Activated CD8-positive, alpha-beta memory T cell treated with anti-CD3 and anti-CD28 coated beads for 4 hours (primary cell): ENCODE results near the gene SPOCK2.

Source experiments
- DNase-seq, 2 donors: peaks; one replicate each; pipeline ENCODE4 v3.0.0-alpha.2; 2020; ENCODE audit warnings: low read depth in 2 of 2

The SPOCK2 gene

GRCh38 chr10:72088889-72089575 is 681 bp upstream of the SPOCK2 start:
- no peak for DNase-seq

DNA sequence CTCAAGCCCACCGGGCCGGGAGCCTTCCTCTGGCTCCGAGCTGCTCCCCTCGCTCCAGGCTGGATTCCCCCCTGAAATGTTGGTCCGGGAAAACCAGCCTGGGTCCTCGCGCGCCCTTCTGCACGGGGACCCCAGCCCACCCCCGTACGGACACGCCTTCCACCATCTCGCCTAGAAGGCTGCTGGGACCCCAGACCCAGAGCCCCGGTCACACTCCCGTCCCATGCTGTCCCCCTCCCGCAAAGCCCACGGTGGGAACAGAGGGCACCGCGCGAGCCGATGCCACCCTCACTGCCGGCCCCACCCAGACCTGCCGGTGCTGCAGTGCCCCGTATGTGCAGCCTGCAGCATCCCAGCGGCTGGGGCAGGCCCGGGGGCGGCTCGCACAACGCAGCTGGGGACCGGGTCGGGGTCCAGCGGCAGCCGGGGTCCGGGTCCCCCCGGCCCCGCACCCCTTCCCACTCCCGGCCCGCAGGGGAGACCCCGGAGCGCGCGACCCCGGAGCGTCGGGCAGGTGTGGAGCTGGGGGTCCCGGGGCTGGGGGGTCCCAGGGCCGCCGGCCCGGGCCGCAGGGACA is 871 bp downstream of the SPOCK2 start:
- DNase-seq, result no peak

DNA sequence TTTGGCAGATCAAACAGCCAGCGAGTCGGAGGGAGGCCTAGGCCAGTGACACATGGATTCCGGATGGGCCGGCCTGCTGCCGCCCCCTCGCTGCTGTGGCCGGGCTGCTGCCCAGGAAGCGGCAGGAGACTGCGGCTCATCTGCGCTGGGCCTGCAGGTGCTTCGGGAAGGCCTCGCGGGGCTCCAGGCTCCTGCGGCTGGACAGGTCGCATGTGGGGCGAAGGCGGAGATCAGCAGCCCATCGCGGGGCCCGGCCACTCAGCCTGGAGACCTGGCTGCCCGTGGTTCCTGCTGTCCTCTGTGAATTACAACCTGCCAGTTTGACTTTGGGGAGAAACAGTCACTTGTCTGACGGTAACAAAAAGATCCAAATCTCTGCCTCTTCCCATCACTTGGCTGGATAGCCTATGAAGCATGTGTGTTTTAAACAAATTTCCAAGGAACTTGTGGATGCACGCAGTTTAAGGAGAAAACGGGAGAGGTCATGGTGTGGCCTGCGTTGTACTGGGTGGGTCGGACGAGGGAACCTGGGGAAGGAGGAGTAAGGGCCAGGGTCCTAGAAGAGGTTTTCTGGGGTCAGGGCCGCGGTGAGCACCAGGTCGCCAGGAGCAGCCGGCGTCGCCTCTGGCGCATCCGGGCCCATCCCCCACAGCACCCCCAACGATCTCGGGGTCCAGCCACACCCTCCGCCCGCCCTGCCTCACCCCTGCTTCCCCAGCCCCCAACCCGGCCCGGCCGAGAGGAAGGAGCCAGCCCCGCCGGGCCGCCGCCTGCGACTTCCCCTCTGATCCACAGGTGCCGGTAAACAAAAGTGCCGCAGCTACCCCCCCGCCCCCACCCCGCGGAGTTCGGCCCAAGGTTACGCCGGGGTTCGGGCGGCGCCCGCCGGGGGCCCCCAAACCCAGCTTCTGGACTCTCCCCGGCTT is 1.6 kb downstream of the SPOCK2 start:
- DNase-seq, result peak in 1 of 2 donors; percentile 33

DNA sequence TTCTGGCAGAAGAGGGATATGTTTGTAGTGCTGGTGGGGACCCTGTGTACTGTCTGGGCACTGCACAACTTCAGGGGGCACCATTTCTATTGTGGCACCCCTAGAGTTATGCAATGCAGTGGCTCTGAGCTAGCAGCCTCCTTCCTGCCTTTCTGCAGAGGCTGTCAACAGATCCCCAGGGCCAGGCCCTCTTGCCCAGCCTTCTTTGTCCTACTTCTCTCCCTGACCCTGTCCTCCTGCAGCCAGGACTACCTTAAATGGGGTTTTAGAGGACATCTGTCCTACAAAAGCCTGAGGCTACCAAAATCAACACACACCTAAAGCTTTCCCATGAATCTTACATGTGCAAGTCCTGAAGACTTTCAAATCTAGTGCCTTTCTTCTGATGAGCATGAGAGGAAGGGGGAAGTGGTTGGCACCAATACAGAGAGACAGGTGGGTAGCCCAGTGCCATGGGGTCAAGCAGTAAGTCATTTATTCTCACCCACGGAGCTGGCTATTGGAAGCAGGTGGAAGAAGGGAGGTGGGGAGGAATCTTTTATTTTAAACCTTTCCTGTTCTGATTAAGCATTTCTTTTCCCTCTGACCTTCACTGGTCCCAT is 2.4 kb downstream of the SPOCK2 start:
- DNase-seq, result no peak

DNA sequence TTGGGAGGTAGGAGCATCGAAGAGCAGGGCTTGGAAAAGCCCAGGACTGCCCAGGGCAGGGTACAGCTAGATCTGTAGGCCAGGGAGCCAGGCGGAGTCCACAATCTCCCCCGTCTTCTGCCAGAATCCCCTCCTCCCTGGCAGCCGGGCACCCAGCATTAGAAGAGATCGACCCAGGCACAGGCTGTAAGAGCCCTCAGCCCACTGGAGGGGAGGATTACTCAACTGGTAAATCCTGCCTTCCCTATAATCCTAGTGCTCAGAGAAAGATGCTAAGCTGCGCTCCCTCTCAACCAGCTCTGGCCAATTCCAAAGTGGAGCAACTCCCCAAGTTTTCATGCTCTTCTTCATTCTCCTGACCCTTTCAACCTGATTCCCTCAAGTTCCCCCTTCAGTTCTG is 3.2 kb downstream of the SPOCK2 start:
- no peak for DNase-seq

- peak in 1 of 2 donors; percentile 37 for DNase-seq
Measured at GRCh38 chr10:72083790-72084459, 4.4 kb downstream of the SPOCK2 start.

DNA sequence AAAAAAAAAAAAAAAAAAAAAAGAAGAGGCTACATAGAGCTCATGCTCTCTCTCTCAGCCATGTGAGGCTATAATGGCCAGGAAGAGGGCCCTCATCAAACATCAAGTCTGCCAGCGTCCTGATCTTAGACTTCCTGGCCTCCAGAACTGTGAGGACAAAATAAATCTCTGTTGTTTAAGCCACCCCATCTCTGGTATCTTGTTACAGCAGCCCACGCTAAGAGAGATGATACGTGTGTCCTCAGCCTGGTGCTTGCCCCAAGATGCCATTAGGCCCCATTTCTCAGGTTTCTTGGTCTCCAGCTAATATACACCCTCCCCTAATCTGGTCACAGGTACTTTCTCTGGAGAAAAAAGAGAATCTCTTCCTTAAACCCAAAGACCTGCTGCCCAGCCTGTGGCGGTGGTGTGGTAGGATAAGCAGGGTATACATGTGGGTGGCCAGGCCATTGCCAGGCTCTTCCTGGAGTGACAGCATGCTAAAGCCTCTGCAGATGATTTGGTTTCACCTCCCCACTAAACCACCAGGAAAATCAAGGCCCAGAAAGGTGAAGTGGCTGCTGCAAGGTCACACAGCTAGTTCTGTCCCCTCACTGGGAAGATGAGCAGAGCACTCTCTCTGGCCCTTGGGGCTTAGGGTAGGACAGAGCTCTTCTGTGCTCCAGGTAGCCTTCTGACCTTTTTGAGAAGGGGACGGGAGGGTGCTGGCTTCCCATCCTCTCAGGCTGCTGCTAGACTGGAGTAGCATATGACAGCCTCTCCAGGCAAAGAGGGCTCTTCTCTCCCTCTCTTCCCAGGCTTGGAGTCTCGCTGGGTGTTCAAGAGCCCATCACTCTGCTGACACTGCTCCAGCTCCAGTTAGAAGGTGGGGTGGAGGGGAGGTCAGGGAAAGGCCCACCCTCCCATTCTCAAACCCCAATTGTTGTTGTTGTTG is 5.2 kb downstream of the SPOCK2 start:
- no peak for DNase-seq

DNA sequence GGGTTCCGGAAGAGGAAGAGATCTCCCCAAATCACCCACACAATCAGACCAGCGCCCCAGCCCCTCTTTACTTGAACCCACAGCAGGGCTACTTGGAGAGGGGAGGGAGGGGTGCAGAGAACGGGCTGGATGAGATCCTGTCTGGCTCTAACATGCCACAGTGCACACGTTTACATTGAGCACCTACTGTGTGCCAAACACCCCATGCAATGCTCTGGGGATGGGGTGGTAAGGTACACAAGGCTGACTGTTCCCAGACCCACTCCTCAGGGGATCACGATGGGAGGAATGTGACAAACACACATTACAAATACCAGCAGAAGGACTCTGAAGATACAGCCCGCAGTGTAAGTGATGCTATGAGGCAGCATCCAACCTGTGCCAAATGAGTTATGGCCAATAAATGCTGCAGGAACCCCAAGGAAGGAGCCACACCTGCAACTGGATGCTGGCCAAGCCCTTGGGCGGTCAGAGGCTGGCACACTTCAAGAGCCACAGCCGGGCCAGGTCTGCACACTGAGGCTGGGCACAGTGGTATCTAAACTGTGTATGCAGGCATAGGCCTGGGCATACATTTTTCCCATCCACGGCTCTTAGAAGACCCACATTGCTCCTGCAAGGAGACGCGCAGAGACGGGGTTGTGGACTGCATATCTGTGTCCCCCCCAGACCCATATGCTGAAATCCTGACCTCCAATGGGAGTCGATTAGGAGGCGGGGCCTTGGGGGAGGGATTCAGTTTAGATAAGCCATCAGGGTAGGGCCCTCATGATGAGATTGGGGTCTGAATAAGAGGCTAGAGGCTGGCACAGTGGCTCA is 6.4 kb downstream of the SPOCK2 start:
- DNase-seq, result no peak

DNA sequence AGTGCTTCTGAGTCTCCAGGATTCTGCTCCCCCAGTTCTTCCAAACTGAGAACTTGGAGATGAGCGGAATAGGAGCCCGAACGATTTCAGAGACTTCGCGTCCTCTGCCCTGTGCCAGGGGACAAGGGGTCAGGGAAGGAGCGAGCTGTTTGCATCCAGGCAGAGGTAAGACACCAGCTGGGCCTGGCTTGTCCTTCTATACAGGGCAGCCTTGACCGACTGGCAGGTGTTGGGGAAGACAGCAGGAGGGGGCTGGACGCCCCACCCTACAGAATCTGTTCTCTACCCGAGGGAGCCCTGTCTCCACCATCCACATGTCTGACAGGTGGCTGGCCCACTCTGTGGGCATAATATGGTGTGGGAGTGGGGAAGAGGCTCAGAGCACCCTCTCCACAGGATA is 7.1 kb downstream of the SPOCK2 start:
- no peak for DNase-seq

DNA sequence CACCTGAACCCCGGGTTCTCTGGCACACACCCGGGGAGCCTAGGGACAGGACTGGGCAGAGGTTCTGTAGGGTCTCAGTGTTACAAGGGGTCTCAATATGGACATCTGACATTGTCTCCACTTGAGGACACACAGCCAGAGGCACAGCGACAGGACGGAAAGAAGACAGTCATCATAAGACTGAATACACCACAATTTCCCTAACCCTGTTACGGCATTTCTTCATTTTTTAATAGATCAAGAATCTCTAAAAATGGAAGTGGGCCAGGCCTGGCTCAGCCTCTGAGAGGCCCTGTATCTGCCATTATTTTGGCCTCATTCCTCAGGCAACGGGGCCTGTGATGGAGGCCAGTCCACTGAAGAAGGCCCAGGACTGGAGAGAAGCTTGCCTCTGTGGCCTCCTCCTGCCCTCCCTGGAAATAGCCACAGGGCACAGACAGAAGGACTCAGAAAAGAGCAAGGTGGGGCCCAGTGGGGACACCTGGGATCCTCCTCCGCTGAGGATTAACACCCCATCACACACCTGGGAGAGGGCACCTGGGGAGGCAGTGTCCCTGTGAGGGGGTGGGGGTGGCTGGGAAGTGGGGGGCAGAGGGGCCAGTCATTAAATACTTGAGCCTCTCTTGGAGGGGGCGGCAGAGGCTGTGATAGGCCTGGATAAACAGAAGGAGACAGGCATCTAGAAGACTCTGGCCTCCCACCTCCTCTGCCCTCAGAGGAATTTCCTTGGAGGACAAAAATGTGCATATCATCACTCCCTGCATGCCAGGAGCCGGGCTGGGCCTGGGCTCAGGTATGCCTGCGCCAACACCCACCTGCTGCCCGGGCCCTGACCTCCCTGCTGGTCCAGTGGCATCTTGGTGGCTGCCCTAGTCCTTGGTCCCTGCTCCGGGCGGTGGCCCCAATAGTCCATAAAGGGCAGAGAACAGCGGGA is 8.0 kb downstream of the SPOCK2 start:
- DNase-seq, result no peak

- peak; percentile 61 to 65 for DNase-seq
Measured at GRCh38 chr10:72079356-72079755, 9.0 kb downstream of the SPOCK2 start.

GRCh38 chr10:72077275-72077990 is 10.9 kb downstream of the SPOCK2 start:
- no peak for DNase-seq

- no peak for DNase-seq
Measured at GRCh38 chr10:72076756-72077155, 11.6 kb downstream of the SPOCK2 start.

GRCh38 chr10:72075376-72076115 is 12.8 kb downstream of the SPOCK2 start:
- DNase-seq, result no peak

GRCh38 chr10:72074574-72075375 is 13.6 kb downstream of the SPOCK2 start:
- no peak for DNase-seq
